HG03095 (cell line): ENCODE data around the gene CFD.
A peak's percentile ranks its signal among the peaks of the same experiment; 100 is the strongest.
"Not testable (repeated sequence)": the region's sequence is repeated elsewhere in the genome, so short reads cannot be mapped to it uniquely, and the experiment has no call there.

Experiments used
- ATAC-seq: cut with Tn5 transposase; IDR thresholded peaks from one replicate; pipeline ENCODE4 v1.9.1; 2021; ENCODE audit warnings: moderate library complexity; ENCODE audit not compliant: unreplicated experiment

Gene CFD

GRCh38 chr19:887599-887998 is 28.1 kb downstream of the CFD start:
- no peak for ATAC-seq

- no peak for ATAC-seq
Observed at GRCh38 chr19:888581-889385, 29.3 kb downstream of the CFD start.

- ATAC-seq: no peak
Observed at GRCh38 chr19:889662-890295, 30.3 kb downstream of the CFD start.

GRCh38 chr19:890831-891230 is 31.4 kb downstream of the CFD start:
- no peak for ATAC-seq

GRCh38 chr19:891421-892200 is 32.1 kb downstream of the CFD start:
- ATAC-seq: not testable (repeated sequence)

- peak; percentile 12 for ATAC-seq
Observed at GRCh38 chr19:892243-892893, 32.9 kb downstream of the CFD start.

- ATAC-seq: peak; percentile 73
Observed at GRCh38 chr19:892894-893689, 33.6 kb downstream of the CFD start, which contains the start of the genes MED16 and RNU6-9. Gene MED16 (minus strand): TSS chr19:893187. CDS start chr19:891131, 2,056 bp downstream. Gene RNU6-9 (plus strand): TSS chr19:893484.

- no peak for ATAC-seq
Observed at GRCh38 chr19:896434-896833, 37.0 kb downstream of the CFD start.

- no peak for ATAC-seq
Observed at GRCh38 chr19:896999-897398, 37.5 kb downstream of the CFD start.

DNA sequence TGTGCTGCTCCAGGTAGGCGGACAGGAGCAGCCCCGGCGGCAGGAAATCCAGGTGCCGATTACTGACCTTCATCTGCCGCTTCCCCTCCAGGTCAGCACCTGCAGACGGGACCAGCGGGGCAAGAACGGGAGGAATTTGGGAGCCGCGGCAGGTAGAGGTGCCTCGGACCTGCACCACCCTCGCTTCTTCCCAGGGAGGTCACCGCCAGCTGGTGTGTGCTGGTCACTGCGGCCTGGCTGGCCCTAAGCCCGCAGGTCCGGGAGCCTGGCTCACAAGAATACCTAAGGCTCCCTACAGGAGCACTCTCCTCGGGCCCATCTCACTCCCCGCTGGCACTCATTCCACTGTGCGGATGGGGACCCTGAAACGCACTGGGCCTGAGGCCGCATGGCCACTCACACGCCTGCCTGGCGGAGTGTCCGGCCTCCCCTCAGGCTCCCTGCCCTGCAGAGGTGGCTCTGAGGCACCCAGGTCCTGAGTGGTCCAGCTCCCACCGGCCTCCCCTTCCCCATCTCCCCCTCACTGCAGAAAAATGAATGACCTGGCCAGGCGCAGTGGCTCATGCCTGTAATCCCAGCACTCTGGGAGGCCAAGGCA is 38.1 kb downstream of the CFD start:
- ATAC-seq: no peak

- ATAC-seq: no peak
Observed at GRCh38 chr19:898663-899062, 39.2 kb downstream of the CFD start.

GRCh38 chr19:899336-900042 is 40.0 kb downstream of the CFD start:
- no peak for ATAC-seq

GRCh38 chr19:900043-900301 is 40.5 kb downstream of the CFD start:
- no peak for ATAC-seq

DNA sequence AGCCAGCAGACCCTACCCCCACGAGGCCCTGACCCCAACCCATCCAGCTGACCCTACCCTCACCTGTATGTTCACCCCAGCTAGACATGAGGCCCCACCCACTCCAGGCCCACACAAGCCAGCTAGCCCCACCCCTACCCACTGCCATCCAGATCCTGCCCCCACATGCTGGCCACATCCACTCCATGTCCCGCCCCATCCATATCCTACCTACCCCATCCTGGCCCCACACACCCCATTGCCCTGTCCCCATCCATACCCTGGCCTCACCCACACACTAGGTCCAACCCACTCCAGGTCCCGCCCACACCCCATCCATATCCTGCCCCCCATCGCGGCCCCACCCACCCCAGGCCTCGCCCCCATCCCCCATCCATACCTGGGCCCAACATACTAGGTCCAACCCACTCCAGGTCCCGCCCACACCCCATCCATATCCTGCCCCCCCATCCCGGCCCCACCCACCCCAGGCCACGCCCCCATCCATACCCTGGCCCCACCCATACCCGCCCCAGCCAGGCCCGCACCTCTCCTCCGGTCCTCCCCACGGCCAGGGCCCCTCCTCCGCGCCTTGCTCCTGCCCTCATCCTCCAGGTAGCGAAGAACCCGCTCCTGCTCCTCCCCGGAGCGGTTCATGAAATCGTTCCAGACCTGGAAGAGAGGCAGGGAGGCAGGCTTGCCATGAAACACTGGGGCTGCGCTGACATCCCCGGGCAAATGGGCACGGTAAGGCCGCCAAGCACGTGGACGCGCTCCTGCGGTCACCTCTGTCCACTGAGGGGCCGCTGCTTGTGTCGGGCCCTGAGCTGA is 41.0 kb downstream of the CFD start:
- no peak for ATAC-seq

DNA sequence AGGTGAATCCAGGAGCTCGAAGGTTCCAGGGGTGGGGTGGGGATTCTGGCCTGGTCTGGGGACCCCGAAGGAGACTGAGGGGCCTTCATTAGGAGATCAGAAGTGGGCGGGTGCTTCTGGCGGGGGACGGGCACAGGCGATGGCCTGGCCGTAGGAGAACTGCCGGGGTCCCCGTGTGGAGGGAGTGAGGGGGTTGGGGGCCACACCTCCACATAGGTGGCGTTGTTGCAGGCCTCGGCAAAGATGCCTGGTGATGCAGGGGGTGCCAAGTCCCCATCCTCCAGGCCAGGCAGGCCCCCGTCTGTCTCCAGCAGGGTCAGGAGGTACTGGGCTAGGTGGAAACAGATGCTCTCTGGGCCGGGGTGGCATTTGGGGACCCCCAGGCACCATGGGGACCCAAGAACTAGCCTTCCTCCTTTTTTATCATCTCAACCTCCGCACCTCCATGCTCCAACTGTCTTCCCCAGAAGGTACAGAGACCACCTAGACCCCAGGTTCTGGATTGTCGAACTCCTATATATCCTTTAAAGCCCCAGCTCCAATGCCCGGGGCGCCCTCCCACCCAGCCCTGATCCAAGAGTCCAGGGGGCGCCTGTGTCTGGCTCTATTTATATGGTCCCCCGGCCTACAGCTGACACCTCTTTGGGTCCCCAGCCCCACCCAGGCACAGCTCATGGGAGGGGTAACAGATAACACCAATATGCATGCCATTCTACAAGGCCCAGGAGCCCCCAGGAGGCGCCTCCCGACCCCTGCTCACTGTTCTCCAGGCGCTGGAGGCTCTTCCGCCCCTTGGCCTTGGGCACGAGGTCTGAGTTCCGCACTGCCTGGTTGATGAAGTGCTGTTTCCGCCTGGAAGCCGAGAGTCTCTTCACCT is 42.0 kb downstream of the CFD start:
- ATAC-seq: no peak

GRCh38 chr19:902093-902370 is 42.6 kb downstream of the CFD start:
- no peak for ATAC-seq

- ATAC-seq: no peak
Observed at GRCh38 chr19:902446-903226, 43.2 kb downstream of the CFD start.
